RWPE1 (cell line): ENCODE data around the gene OR2C3.

ENCODE experiments used
- CTCF ChIA-PET: fragments of 350-600 bp; sonication (Branson Sonifier 250); formaldehyde crosslinking; extraction: SDS; loops from one replicate; lab custom pipeline; 2021; lab: Yijun Ruan, JAX
- POLR2A ChIA-PET: fragments of 400-600 bp; formaldehyde crosslinking; extraction: SDS; loops from one replicate; lab custom pipeline; 2020; ENCODE audit warnings: antibody characterized with exemption; ENCODE audit not compliant: low non-redundant PET; lab: Yijun Ruan, JAX
- DNase-seq: peaks from one replicate; pipeline ENCODE4 v3.0.0; 2012; ENCODE audit warnings: low spot score
- H3K27ac ChIP-seq: fragments of 450-650 bp; 2 replicates; pipeline ENCODE4 v1.5.1; 2017
- TF ChIP-seq, protein P1 (sequence below): fragments of 450-650 bp; conservative IDR thresholded peaks from 2 replicates; pipeline ENCODE4 v1.5.1; 2017; ENCODE audit warnings: low read depth, mild to moderate bottlenecking

Gene OR2C3

DNA sequence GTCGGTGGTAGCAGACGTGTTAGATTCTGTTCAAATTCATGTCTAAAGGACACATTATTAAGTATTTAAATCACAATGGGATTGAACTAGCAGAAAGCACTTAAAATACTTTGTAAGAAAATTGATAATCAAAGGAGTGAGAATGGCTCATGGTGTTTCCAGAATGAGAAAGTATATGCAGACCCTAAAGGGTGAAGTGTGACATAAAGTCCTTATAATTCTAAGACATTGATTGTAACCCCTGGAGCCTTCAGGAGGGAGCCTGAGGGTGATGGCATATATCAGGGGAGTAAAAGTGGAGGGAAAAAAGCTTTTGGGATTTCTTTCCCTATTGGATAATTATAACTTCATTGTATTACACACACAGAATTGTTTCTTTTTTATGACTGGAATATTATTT is at the start of gene OR2C3:
OR2C3 (minus strand) TSS at position 101 of the 400 bp plus-strand sequence. CDS start 3,929 bp downstream, outside the sequence.
- POLR2A ChIA-PET, result no interaction called here

DNA sequence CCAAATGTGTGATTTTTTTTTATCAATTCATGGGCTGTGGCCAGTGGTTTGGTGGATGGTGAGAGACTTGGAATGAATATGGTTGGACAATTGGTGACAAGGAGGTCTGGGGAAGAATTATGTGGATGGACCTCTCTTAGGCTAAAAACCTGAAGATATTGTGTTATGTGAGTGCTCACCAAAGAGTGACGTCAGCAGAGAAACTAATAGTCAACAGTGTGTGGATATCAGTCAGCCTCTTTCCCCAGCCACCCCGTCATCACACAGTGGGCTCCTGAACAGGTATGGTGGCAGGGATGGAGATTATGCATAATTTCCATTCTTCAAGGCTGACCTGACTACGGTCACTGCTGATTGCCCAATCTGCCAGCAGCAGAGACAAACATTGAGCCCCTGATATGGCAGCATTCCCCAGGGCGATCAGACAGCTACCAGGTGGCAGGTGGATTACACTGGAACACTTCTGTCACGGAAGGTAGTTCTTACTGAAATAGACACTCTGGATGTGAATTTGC is 42.8 kb upstream of the OR2C3 start:
- CTCF ChIA-PET, result no interaction called here
- no peak overlapping the region for H3K27ac ChIP-seq
- TF ChIP-seq, protein P1, sequence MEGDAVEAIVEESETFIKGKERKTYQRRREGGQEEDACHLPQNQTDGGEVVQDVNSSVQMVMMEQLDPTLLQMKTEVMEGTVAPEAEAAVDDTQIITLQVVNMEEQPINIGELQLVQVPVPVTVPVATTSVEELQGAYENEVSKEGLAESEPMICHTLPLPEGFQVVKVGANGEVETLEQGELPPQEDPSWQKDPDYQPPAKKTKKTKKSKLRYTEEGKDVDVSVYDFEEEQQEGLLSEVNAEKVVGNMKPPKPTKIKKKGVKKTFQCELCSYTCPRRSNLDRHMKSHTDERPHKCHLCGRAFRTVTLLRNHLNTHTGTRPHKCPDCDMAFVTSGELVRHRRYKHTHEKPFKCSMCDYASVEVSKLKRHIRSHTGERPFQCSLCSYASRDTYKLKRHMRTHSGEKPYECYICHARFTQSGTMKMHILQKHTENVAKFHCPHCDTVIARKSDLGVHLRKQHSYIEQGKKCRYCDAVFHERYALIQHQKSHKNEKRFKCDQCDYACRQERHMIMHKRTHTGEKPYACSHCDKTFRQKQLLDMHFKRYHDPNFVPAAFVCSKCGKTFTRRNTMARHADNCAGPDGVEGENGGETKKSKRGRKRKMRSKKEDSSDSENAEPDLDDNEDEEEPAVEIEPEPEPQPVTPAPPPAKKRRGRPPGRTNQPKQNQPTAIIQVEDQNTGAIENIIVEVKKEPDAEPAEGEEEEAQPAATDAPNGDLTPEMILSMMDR, result no peak
- no peak for DNase-seq
- POLR2A ChIA-PET, result no interaction called here

More for the DNA sequence above, at the start of gene OR2C3:
- no peak for DNase-seq
- CTCF ChIA-PET, result interaction anchor here (0.7 kb wide), 1 partner anchor 1227 kb away, joined by 4 read pairs; no protein-coding TSS in a partner anchor
- H3K27ac ChIP-seq, result no peak within 1 kb of the TSS
- TF ChIP-seq, protein P1, result no peak

DNA sequence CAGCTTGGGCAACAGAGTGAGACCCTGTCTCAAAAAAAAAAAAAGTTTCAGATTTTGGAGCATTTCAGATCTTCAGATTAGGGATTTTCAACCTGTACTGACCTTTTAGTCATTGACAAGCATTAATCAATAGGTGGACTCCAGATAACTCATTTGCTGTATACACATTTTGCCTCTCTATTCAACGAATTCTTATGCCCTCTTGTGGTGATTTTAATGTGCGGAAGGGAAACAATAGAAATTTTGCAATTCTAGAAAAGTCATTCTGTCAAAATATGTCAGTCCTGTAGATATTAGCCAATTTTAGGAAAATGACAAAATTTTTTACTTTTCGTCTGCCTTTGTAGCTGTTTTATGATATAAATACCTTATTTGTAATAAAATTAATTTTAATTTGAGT is 40.3 kb upstream of the OR2C3 start:
- POLR2A ChIA-PET, result no interaction called here
- CTCF ChIA-PET, result interaction anchor here (0.6 kb wide), 1 partner anchor 146 kb away, joined by 3 read pairs; no protein-coding TSS in a partner anchor
- DNase-seq, result peak; percentile 8
- TF ChIP-seq, protein P1, result peak; percentile 26
- no peak overlapping the region for H3K27ac ChIP-seq

DNA sequence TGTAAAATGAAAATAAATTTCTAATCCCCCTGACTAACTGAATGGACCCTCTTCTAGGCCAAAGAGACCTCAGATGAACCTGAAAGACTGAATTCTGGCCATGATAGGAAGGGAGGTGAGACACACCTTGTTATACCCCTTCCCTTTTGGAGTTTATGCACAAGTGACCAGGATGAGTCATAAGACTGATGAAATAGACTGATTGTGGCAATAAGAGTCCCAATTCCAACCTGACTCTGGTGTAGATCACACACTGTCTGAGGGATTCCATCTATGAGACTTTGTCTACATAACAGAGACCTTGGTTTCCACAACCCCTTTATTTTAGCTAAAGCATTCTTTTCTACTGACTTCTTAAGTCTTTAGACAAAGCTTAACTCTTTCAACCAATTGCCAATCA is 38.4 kb upstream of the OR2C3 start:
- TF ChIP-seq, protein P1, result no peak
- CTCF ChIA-PET, result no interaction called here
- POLR2A ChIA-PET, result no interaction called here
- H3K27ac ChIP-seq, result no peak overlapping the region
- no peak for DNase-seq

DNA sequence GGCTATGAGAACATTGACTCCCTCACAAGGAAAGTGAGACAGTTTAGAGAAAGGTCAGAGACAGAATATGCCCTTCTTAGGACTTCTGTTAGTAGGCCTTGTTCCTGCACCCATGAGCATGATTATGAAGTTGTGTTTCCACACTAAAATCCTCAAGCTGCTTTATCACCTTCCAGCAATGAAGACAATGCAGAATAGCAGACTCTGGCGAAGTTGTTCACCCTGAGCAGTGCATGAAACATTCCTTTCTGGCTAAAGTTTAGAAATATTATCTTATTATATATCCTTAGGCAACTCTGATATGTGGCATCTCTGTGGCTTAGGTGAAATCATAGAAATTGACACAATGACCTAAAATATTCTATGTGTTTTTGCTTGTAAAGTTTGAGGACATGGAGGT is 38.0 kb upstream of the OR2C3 start:
- no peak for DNase-seq
- ChIA-PET CTCF (no interaction called here), POLR2A (no interaction called here)
- TF ChIP-seq, protein P1, result no peak
- no peak overlapping the region for H3K27ac ChIP-seq

DNA sequence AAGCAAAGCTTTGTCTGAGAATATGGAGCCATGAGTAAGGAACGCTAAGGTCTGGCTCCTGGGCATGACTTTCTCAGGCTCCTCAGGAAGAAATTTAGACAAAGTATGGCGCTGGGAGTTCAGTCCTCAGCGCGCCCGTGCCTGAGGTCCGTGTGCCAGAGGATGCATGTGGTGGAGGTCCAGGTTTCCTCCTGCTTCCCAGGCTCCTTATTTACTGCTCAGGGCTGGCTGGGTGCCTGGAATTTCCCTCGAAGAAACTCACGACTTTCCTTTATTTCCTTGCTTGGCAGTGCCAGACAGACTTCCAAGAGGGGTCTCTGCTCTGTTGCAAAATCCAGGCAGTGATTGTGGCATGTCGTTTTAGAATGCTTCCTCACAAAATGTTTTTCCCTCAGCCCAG is 26.0 kb upstream of the OR2C3 start:
- POLR2A ChIA-PET, result no interaction called here
- no peak for DNase-seq
- no peak overlapping the region for H3K27ac ChIP-seq
- TF ChIP-seq, protein P1, result no peak
- CTCF ChIA-PET, result no interaction called here
